ENCODE data around the gene CAV1.

Gene CAV1

DNA sequence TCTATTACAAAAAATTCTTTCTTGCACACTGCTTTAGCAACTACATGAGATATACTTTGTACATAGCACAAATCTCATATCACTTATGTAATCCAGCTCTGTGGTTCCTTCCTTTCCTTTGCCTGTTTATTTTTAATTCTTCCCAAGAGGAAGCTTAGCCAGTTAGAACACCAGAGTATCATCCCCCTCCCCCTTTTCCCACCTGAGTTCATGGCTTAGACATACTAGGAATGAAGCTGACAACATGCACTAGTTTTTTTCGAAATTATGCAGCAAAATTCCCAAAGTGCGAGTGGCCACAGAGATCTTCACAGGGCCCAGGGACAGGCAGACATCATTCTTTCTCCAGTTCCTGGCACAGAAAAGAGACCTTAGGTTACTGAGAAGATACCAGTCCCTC is 17.8 kb downstream of the CAV1 start:
- TF ChIP-seq NFRKB (IDR thresholded peaks at IDR 0.05): no peak
- no peak for TF ChIP-seq HDGF (IDR thresholded peaks at IDR 0.05; ENCODE audit: borderline replicate concordance)
- TF ChIP-seq TARDBP (IDR thresholded peaks at IDR 0.05): no peak
- TF ChIP-seq FOXA1 (IDR thresholded peaks at IDR 0.05): no peak
- no peak for TF ChIP-seq BHLHE40 (IDR thresholded peaks at IDR 0.05; ENCODE audit: borderline replicate concordance)
- TF ChIP-seq ZNF384 (IDR thresholded peaks at IDR 0.05): no peak
- no peak for TF ChIP-seq SP1 (IDR thresholded peaks at IDR 0.05)
- no peak for TF ChIP-seq FOXK2 (IDR thresholded peaks at IDR 0.05)
- CTCF ChIA-PET: no interaction called here
- POLR2A ChIA-PET: no interaction called here

GRCh38 chr7:116543664-116544063 is 18.8 kb downstream of the CAV1 start:
- no peak for DNase-seq (ENCODE audit: extremely low spot score)
- no peak for TF ChIP-seq NFRKB (IDR thresholded peaks at IDR 0.05)
- TF ChIP-seq ARNT (IDR thresholded peaks at IDR 0.05): no peak
- TF ChIP-seq TARDBP (IDR thresholded peaks at IDR 0.05): no peak
- no peak for TF ChIP-seq BHLHE40 (IDR thresholded peaks at IDR 0.05; ENCODE audit: borderline replicate concordance)
- no peak for TF ChIP-seq LEF1 (IDR thresholded peaks at IDR 0.05; ENCODE audit: borderline replicate concordance)
- no peak for TF ChIP-seq FOXA1 (IDR thresholded peaks at IDR 0.05)
- TF ChIP-seq CTBP1 (IDR thresholded peaks at IDR 0.05; ENCODE audit: borderline replicate concordance): no peak
- no peak for TF ChIP-seq ZNF384 (IDR thresholded peaks at IDR 0.05)
- no peak for TF ChIP-seq SUZ12 (IDR thresholded peaks at IDR 0.05)
- TF ChIP-seq HDGF (IDR thresholded peaks at IDR 0.05; ENCODE audit: borderline replicate concordance): no peak
- TF ChIP-seq, protein P1, sequence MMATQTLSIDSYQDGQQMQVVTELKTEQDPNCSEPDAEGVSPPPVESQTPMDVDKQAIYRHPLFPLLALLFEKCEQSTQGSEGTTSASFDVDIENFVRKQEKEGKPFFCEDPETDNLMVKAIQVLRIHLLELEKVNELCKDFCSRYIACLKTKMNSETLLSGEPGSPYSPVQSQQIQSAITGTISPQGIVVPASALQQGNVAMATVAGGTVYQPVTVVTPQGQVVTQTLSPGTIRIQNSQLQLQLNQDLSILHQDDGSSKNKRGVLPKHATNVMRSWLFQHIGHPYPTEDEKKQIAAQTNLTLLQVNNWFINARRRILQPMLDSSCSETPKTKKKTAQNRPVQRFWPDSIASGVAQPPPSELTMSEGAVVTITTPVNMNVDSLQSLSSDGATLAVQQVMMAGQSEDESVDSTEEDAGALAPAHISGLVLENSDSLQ (IDR thresholded peaks at IDR 0.05): no peak
- no peak for TF ChIP-seq L3MBTL2 (conservative IDR thresholded peaks at IDR 0.05)
- TF ChIP-seq FOXM1 (IDR thresholded peaks at IDR 0.05; ENCODE audit: borderline replicate concordance): no peak
- no peak for TF ChIP-seq SP1 (IDR thresholded peaks at IDR 0.05)
- no peak for TF ChIP-seq FOXK2 (IDR thresholded peaks at IDR 0.05)
- no peak for TF ChIP-seq ELF4 (IDR thresholded peaks at IDR 0.05)
- POLR2A ChIA-PET: interaction anchor here (0.5 to 1.0 kb wide), 2 partner anchors 18 to 48 kb away, joined by 3 read pairs; no protein-coding TSS in a partner anchor
- CTCF ChIA-PET: interaction anchor here (0.6 to 0.8 kb wide), 3 partner anchors 17 to 260 kb away, joined by 3 read pairs; no protein-coding TSS in a partner anchor

More for the DNA sequence above, 17.8 kb downstream of the CAV1 start:
- DNase-seq (ENCODE audit: extremely low spot score): no peak

DNA sequence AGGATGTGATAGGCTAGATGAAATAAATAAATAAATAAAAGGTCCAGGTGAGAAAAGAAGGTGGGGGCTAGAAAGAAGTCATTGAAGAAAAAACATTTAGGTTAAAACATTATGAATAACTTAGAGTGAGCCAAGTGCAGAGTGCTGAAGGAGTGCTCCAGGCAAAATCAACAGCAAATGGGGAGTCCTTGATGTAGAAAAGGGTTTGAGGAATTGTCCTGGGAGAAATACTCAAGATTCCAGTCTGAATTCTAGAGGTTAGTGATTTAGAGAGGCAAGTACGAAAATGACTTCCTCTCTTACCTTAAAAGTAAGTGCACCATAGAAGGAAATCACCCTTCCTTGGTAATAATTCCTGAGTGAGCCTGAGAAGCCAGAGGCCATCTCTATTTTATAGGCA is 19.7 kb downstream of the CAV1 start:
- CTCF ChIA-PET: interaction anchor here (1.6 kb wide), 1 partner anchor 287 kb away, joined by 3 read pairs; no protein-coding TSS in a partner anchor
- TF ChIP-seq SP1 (IDR thresholded peaks at IDR 0.05) (no peak), ARNT (IDR thresholded peaks at IDR 0.05) (no peak), ELF4 (IDR thresholded peaks at IDR 0.05) (no peak), L3MBTL2 (conservative IDR thresholded peaks at IDR 0.05) (no peak), LEF1 (IDR thresholded peaks at IDR 0.05; ENCODE audit: borderline replicate concordance) (no peak), NFRKB (IDR thresholded peaks at IDR 0.05) (no peak), SUZ12 (IDR thresholded peaks at IDR 0.05) (no peak), FOXM1 (IDR thresholded peaks at IDR 0.05; ENCODE audit: borderline replicate concordance) (no peak), TARDBP (IDR thresholded peaks at IDR 0.05) (no peak), FOXA1 (IDR thresholded peaks at IDR 0.05) (no peak), BHLHE40 (IDR thresholded peaks at IDR 0.05; ENCODE audit: borderline replicate concordance) (no peak), FOXK2 (IDR thresholded peaks at IDR 0.05) (no peak), HDGF (IDR thresholded peaks at IDR 0.05; ENCODE audit: borderline replicate concordance) (no peak), ZNF384 (IDR thresholded peaks at IDR 0.05) (no peak), CTBP1 (IDR thresholded peaks at IDR 0.05; ENCODE audit: borderline replicate concordance) (no peak)
- TF ChIP-seq, protein P1 (IDR thresholded peaks at IDR 0.05): no peak
- no peak for DNase-seq (ENCODE audit: extremely low spot score)
- POLR2A ChIA-PET: no interaction called here

GRCh38 chr7:116545411-116545993 is 20.7 kb downstream of the CAV1 start:
- ChIA-PET POLR2A (no interaction called here), CTCF (interaction anchor here (1.6 kb wide), 1 partner anchor 288 kb away, joined by 3 read pairs; no protein-coding TSS in a partner anchor)

GRCh38 chr7:116546054-116546453 is 21.2 kb downstream of the CAV1 start:
- CTCF ChIA-PET: no interaction called here
- no peak for TF ChIP-seq FOXA1 (IDR thresholded peaks at IDR 0.05)
- no peak for TF ChIP-seq BHLHE40 (IDR thresholded peaks at IDR 0.05; ENCODE audit: borderline replicate concordance)
- TF ChIP-seq, protein P1 (IDR thresholded peaks at IDR 0.05): no peak
- no peak for TF ChIP-seq CTBP1 (IDR thresholded peaks at IDR 0.05; ENCODE audit: borderline replicate concordance)
- no peak for TF ChIP-seq ARNT (IDR thresholded peaks at IDR 0.05)
- no peak for TF ChIP-seq SP1 (IDR thresholded peaks at IDR 0.05)
- no peak for TF ChIP-seq L3MBTL2 (conservative IDR thresholded peaks at IDR 0.05)
- no peak for TF ChIP-seq ZNF384 (IDR thresholded peaks at IDR 0.05)
- no peak for DNase-seq (ENCODE audit: extremely low spot score)
- POLR2A ChIA-PET: no interaction called here

More at GRCh38 chr7:116545411-116545993, 20.7 kb downstream of the CAV1 start:
- no peak for TF ChIP-seq CTBP1 (IDR thresholded peaks at IDR 0.05; ENCODE audit: borderline replicate concordance)
- no peak for TF ChIP-seq LEF1 (IDR thresholded peaks at IDR 0.05; ENCODE audit: borderline replicate concordance)
- TF ChIP-seq, protein P1 (IDR thresholded peaks at IDR 0.05): no peak
- TF ChIP-seq HDGF (IDR thresholded peaks at IDR 0.05; ENCODE audit: borderline replicate concordance): no peak
- TF ChIP-seq BHLHE40 (IDR thresholded peaks at IDR 0.05; ENCODE audit: borderline replicate concordance): no peak
- TF ChIP-seq ELF4 (IDR thresholded peaks at IDR 0.05): no peak
- no peak for TF ChIP-seq ARNT (IDR thresholded peaks at IDR 0.05)
- no peak for TF ChIP-seq SP1 (IDR thresholded peaks at IDR 0.05)
- DNase-seq (ENCODE audit: extremely low spot score): no peak

All from HEK293T (cell line).